H1 (cell line): ENCODE results near the gene NT5M. TPM values are rescaled to one million over a fixed set of nuclear protein-coding genes. Genes with fewer than 3 reads are reported as not detected.

ENCODE experiments used
- BRCA1 ChIP-seq: IDR thresholded peaks from 2 replicates; pipeline ENCODE4 v1.6.1; 2012; ENCODE audit warnings: low read depth, low read length, improper control_type of control experiment
- CHD7 ChIP-seq: fragments of 300-600 bp; sonication (generic); IDR thresholded peaks from 2 replicates; pipeline ENCODE4 v1.7.1; 2012; ENCODE audit warnings: low read length, moderate library complexity, mild to moderate bottlenecking, inconsistent platforms; ENCODE audit not compliant: insufficient replicate concordance
- E2F6 ChIP-seq: IDR thresholded peaks from 2 replicates; pipeline ENCODE4 v1.6.1; 2012; ENCODE audit warnings: inconsistent platforms
- EP300 ChIP-seq, 2 experiments: IDR thresholded peaks; 1 replicate in 1 of 2; 2 replicates in 1 of 2; pipeline ENCODE4 v1.6.1; 2011 to 2012; ENCODE audit warnings: low read depth in 2 of 2, low read length in 2 of 2, mild to moderate bottlenecking in 2 of 2, borderline replicate concordance in 1 of 2, inconsistent platforms in 1 of 2, moderate library complexity in 1 of 2
- USF2 ChIP-seq: IDR thresholded peaks from 2 replicates; pipeline ENCODE4 v1.6.1; 2011; ENCODE audit warnings: low read length, improper control_type of control experiment
- ZNF274 ChIP-seq: IDR thresholded peaks from 2 replicates; pipeline ENCODE4 v1.7.0; 2012; ENCODE audit warnings: low read length, borderline replicate concordance; ENCODE audit errors: extremely low read depth
- polyA plus RNA-seq, 7 experiments: library from polyadenylated mRNA; depleted of rRNA in 3 of 7; stranded (reverse) in 5 of 7; unstranded in 2 of 7; fragments of >200 nt in 5 of 7; fragments of 200-250 nt in 2 of 7; gene quantifications; 1 replicate in 5 of 7; 2 replicates in 1 of 7; 4 replicates in 1 of 7; pipeline versions ENCODE4 v1.2.1 to v1.2.3, GENCODE V29; 2011 to 2013; ENCODE audit warnings: missing spikeins in 2 of 7, mixed read lengths in 2 of 7
- total RNA-seq: library from RNA; stranded (reverse); fragmentation: NEBNext Ultra II Directional; extraction: Animal tissue kit (Norgen Biotek cat#: 25700); gene quantifications from 2 replicates; pipeline ENCODE4 v1.2.1, GENCODE V29; 2021

The NT5M gene
- total and polyA plus RNA-seq, 2 of the 8 experiments (the other 6 are each of a cell fraction or from before 2014, with no cell fraction given), result 7.6 to 18.2 TPM

GRCh38 chr17:17280613-17281549 lies 22.3 kb upstream of the NT5M start, which contains the start of gene COPS3 (continued):
- TF ChIP-seq EP300 (IDR thresholded peaks at IDR 0.05; ENCODE audit: borderline replicate concordance in 1 of 2, low read depth in 2 of 2, low read length in 2 of 2) (0 out of 3 replicates have a peak, but pooled peaks of 1 of the 2 experiments have one; percentile 11), E2F6 (peak; percentile 86), CHD7 (no peak), ZNF274 (no peak), USF2 (peak; percentile 17; the same call in 1 of the 2 replicates), BRCA1 (peak; percentile 78)
